ENCODE measurements around the gene ZBED6.
"Not testable (repeated sequence)": the region's sequence is repeated elsewhere in the genome, so short reads cannot be mapped to it uniquely, and the experiment has no call there.

Gene ZBED6

DNA sequence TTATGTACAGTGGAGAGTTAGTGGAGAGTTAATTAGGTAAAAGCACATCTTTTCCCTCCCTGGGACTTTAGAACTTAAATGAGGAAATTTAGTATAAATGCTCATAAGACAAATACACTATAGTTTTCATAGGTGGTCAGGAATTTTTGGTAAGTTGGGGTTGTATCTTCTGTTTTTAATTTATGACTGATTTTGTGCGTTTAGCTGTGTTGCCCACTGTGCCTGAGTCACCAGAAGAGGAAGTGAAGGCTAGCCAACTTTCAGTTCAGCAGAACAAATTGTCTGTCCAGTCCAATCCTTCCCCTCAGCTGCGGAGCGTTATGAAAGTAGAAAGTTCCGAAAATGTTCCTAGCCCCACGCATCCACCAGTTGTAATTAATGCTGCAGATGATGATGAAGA, 33.8 kb downstream of the ZBED6 start:
- H3K4me2 ChIP-seq (ENCODE audit: low read length); H2BK120ac ChIP-seq (ENCODE audit: low read depth, low read length); H4K5ac ChIP-seq (ENCODE audit: low read length); H3K56ac ChIP-seq (ENCODE audit: low read length); H3K23ac ChIP-seq (ENCODE audit: low read length); H3K4me3 ChIP-seq (ENCODE audit: low read length); H3K18ac ChIP-seq (ENCODE audit: low read length); H3K27me3 ChIP-seq (ENCODE audit: insufficient read depth, low read length, poor library complexity); H3K4ac ChIP-seq (ENCODE audit: low read depth, low read length); H3K79me2 ChIP-seq (ENCODE audit: control insufficient read depth, insufficient read depth, low read length); H3K36me3 ChIP-seq (ENCODE audit: control insufficient read depth, insufficient read depth, low read length); H2BK15ac ChIP-seq (replicated peaks; ENCODE audit: low read depth); H3K79me1 ChIP-seq (ENCODE audit: low read length); H3K4me1 ChIP-seq (ENCODE audit: control insufficient read depth, low read depth, low read length); DNase-seq; H4K8ac ChIP-seq (ENCODE audit: low read depth, low read length); H2AK5ac ChIP-seq (ENCODE audit: low read length); H3K27ac ChIP-seq (ENCODE audit: low read depth, low read length); H2BK5ac ChIP-seq (ENCODE audit: low read length); H3K9ac ChIP-seq (ENCODE audit: low read length): not testable (repeated sequence)
- no CpG with 5 or more reads among the region's 5 CpGs for WGBS (ENCODE audit: extremely low coverage, insufficient coverage, low lambda C conversion rate)

DNA sequence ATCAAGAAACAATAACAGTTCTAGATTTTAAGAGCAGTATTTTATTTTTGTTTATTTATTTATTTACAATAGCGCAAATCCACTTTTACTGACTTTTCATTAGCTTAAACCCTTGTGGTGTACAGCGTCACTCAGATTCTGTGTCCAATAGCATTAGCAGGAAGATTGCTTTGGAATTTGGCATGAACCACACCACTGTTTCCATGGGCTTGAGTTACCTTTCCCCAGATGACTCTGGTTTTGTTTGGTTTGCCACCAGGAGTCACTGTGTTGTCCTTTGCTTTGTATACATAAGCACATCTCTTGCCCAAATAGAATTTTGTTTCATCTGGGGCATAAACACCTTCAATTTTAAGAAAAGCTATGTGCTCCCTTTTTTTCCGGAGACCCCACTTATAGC, 40.1 kb downstream of the ZBED6 start:
- H2BK15ac ChIP-seq (replicated peaks; ENCODE audit: low read depth): no peak overlapping the region
- no peak overlapping the region for H2BK120ac ChIP-seq (ENCODE audit: low read depth, low read length)
- H3K36me3 ChIP-seq (ENCODE audit: control insufficient read depth, insufficient read depth, low read length): peaks cover 3% of the 10 kb centered on the region
- H3K9ac ChIP-seq (ENCODE audit: low read length): no peak overlapping the region
- H3K18ac ChIP-seq (ENCODE audit: low read length): no peak overlapping the region
- H3K4me2 ChIP-seq (ENCODE audit: low read length): no peak overlapping the region
- H2AK5ac ChIP-seq (ENCODE audit: low read length): no peak overlapping the region
- H3K23ac ChIP-seq (ENCODE audit: low read length): no peak overlapping the region
- no CpG with 5 or more reads among the region's 3 CpGs for WGBS (ENCODE audit: extremely low coverage, insufficient coverage, low lambda C conversion rate)
- H3K4ac ChIP-seq (ENCODE audit: low read depth, low read length): no peak overlapping the region
- H3K56ac ChIP-seq (ENCODE audit: low read length): no peak overlapping the region
- DNase-seq: peak; percentile 23
- no peak overlapping the region for H3K4me3 ChIP-seq (ENCODE audit: low read length)
- H4K8ac ChIP-seq (ENCODE audit: low read depth, low read length): no peak overlapping the region
- no peak overlapping the region for H4K5ac ChIP-seq (ENCODE audit: low read length)
- no peak overlapping the region for H2BK5ac ChIP-seq (ENCODE audit: low read length)
- no peaks in the 10 kb centered on the region for H3K79me2 ChIP-seq (ENCODE audit: control insufficient read depth, insufficient read depth, low read length)
- H3K27me3 ChIP-seq (ENCODE audit: insufficient read depth, low read length, poor library complexity): no peaks in the 10 kb centered on the region
- H3K4me1 ChIP-seq (ENCODE audit: control insufficient read depth, low read depth, low read length): no peaks in the 10 kb centered on the region
- H3K27ac ChIP-seq (ENCODE audit: low read depth, low read length): no peak overlapping the region
- H3K79me1 ChIP-seq (ENCODE audit: low read length): no peaks in the 10 kb centered on the region

GRCh38 chr1:203839081-203839480, 43.7 kb downstream of the ZBED6 start:
- H3K4me1 ChIP-seq (ENCODE audit: control insufficient read depth, low read depth, low read length): no peaks in the 10 kb centered on the region
- WGBS (ENCODE audit: extremely low coverage, insufficient coverage, low lambda C conversion rate): 100% methylated on average over 2 of the region's 5 CpGs

GRCh38 chr1:203840208-203840808, 44.9 kb downstream of the ZBED6 start:
- no peak overlapping the region for H3K4me3 ChIP-seq (ENCODE audit: low read length)
- H3K79me1 ChIP-seq (ENCODE audit: low read length): no peaks in the 10 kb centered on the region
- H4K8ac ChIP-seq (ENCODE audit: low read depth, low read length): no peak overlapping the region
- no peak overlapping the region for H2BK5ac ChIP-seq (ENCODE audit: low read length)
- H4K5ac ChIP-seq (ENCODE audit: low read length): no peak overlapping the region
- no peak overlapping the region for H2AK5ac ChIP-seq (ENCODE audit: low read length)
- no peak overlapping the region for H3K4ac ChIP-seq (ENCODE audit: low read depth, low read length)
- H2BK120ac ChIP-seq (ENCODE audit: low read depth, low read length): no peak overlapping the region
- no peak overlapping the region for H3K9ac ChIP-seq (ENCODE audit: low read length)
- no peak overlapping the region for H3K18ac ChIP-seq (ENCODE audit: low read length)
- H3K36me3 ChIP-seq (ENCODE audit: control insufficient read depth, insufficient read depth, low read length): peaks cover 4% of the 10 kb centered on the region
- H3K56ac ChIP-seq (ENCODE audit: low read length): no peak overlapping the region
- no peaks in the 10 kb centered on the region for H3K79me2 ChIP-seq (ENCODE audit: control insufficient read depth, insufficient read depth, low read length)
- H3K4me1 ChIP-seq (ENCODE audit: control insufficient read depth, low read depth, low read length): no peaks in the 10 kb centered on the region
- no peak overlapping the region for H2BK15ac ChIP-seq (replicated peaks; ENCODE audit: low read depth)
- no peak overlapping the region for H3K23ac ChIP-seq (ENCODE audit: low read length)
- DNase-seq: no peak
- WGBS (ENCODE audit: extremely low coverage, insufficient coverage, low lambda C conversion rate): no CpG with 5 or more reads among the region's 4 CpGs
- no peak overlapping the region for H3K4me2 ChIP-seq (ENCODE audit: low read length)
- H3K27me3 ChIP-seq (ENCODE audit: insufficient read depth, low read length, poor library complexity): no peaks in the 10 kb centered on the region
- H3K27ac ChIP-seq (ENCODE audit: low read depth, low read length): no peak overlapping the region

More at GRCh38 chr1:203839081-203839480, 43.7 kb downstream of the ZBED6 start:
- H4K5ac ChIP-seq (ENCODE audit: low read length): no peak overlapping the region
- no peaks in the 10 kb centered on the region for H3K79me1 ChIP-seq (ENCODE audit: low read length)
- H3K36me3 ChIP-seq (ENCODE audit: control insufficient read depth, insufficient read depth, low read length): peaks cover 4% of the 10 kb centered on the region
- H2BK15ac ChIP-seq (replicated peaks; ENCODE audit: low read depth): no peak overlapping the region
- H3K18ac ChIP-seq (ENCODE audit: low read length): no peak overlapping the region
- H2BK5ac ChIP-seq (ENCODE audit: low read length): no peak overlapping the region
- H2BK120ac ChIP-seq (ENCODE audit: low read depth, low read length): no peak overlapping the region
- H3K23ac ChIP-seq (ENCODE audit: low read length): no peak overlapping the region
- peak; percentile 11 for DNase-seq
- H3K9ac ChIP-seq (ENCODE audit: low read length): no peak overlapping the region
- H3K4ac ChIP-seq (ENCODE audit: low read depth, low read length): no peak overlapping the region
- H2AK5ac ChIP-seq (ENCODE audit: low read length): no peak overlapping the region
- no peak overlapping the region for H3K4me2 ChIP-seq (ENCODE audit: low read length)
- no peak overlapping the region for H3K4me3 ChIP-seq (ENCODE audit: low read length)
- no peak overlapping the region for H3K56ac ChIP-seq (ENCODE audit: low read length)
- H3K27me3 ChIP-seq (ENCODE audit: insufficient read depth, low read length, poor library complexity): no peaks in the 10 kb centered on the region
- H3K79me2 ChIP-seq (ENCODE audit: control insufficient read depth, insufficient read depth, low read length): no peaks in the 10 kb centered on the region
- no peak overlapping the region for H4K8ac ChIP-seq (ENCODE audit: low read depth, low read length)
- no peak overlapping the region for H3K27ac ChIP-seq (ENCODE audit: low read depth, low read length)

DNA sequence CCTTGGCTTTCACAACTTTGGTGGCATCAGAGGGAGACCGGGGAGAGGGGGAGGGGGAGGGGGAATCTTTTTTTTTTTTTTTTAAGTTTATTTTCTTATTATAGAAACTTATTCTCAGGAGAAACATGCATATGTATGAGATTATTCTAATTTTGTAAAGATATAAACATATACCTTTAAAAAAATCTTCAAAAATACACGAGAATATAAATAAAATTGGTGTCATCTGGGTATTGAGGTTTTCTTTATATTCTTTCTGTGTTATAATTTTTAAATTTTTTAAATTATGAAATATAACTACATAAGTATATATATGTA, 47.1 kb downstream of the ZBED6 start:
- Histone ChIP-seq H3K56ac (ENCODE audit: low read length) (no peak overlapping the region), H3K27ac (ENCODE audit: low read depth, low read length) (no peak overlapping the region), H3K9ac (ENCODE audit: low read length) (no peak overlapping the region), H4K5ac (ENCODE audit: low read length) (no peak overlapping the region), H3K4me1 (ENCODE audit: control insufficient read depth, low read depth, low read length) (no peaks in the 10 kb centered on the region), H2BK5ac (ENCODE audit: low read length) (no peak overlapping the region), H4K8ac (ENCODE audit: low read depth, low read length) (no peak overlapping the region), H3K79me1 (ENCODE audit: low read length) (no peaks in the 10 kb centered on the region), H3K23ac (ENCODE audit: low read length) (no peak overlapping the region), H3K36me3 (ENCODE audit: control insufficient read depth, insufficient read depth, low read length) (peaks cover 6% of the 10 kb centered on the region), H3K18ac (ENCODE audit: low read length) (no peak overlapping the region), H3K4me3 (ENCODE audit: low read length) (no peak overlapping the region), H3K79me2 (ENCODE audit: control insufficient read depth, insufficient read depth, low read length) (no peaks in the 10 kb centered on the region), H3K4ac (ENCODE audit: low read depth, low read length) (no peak overlapping the region), H2AK5ac (ENCODE audit: low read length) (no peak overlapping the region), H2BK15ac (replicated peaks; ENCODE audit: low read depth) (no peak overlapping the region), H3K27me3 (ENCODE audit: insufficient read depth, low read length, poor library complexity) (no peaks in the 10 kb centered on the region), H2BK120ac (ENCODE audit: low read depth, low read length) (no peak overlapping the region), H3K4me2 (ENCODE audit: low read length) (no peak overlapping the region)
- no peak for DNase-seq
- WGBS (ENCODE audit: extremely low coverage, insufficient coverage, low lambda C conversion rate): no CpG with 5 or more reads among the region's 2 CpGs

GRCh38 chr1:203843435-203843834, 48.0 kb downstream of the ZBED6 start:
- no peaks in the 10 kb centered on the region for H3K27me3 ChIP-seq (ENCODE audit: insufficient read depth, low read length, poor library complexity)
- WGBS (ENCODE audit: extremely low coverage, insufficient coverage, low lambda C conversion rate): no CpG with 5 or more reads among the region's 1 CpG
- H4K8ac ChIP-seq (ENCODE audit: low read depth, low read length): no peak overlapping the region
- DNase-seq: no peak
- no peak overlapping the region for H2BK15ac ChIP-seq (replicated peaks; ENCODE audit: low read depth)
- H3K9ac ChIP-seq (ENCODE audit: low read length): no peak overlapping the region
- no peak overlapping the region for H3K23ac ChIP-seq (ENCODE audit: low read length)
- no peaks in the 10 kb centered on the region for H3K4me1 ChIP-seq (ENCODE audit: control insufficient read depth, low read depth, low read length)
- H4K5ac ChIP-seq (ENCODE audit: low read length): no peak overlapping the region
- no peaks in the 10 kb centered on the region for H3K79me1 ChIP-seq (ENCODE audit: low read length)
- H3K56ac ChIP-seq (ENCODE audit: low read length): no peak overlapping the region
- H2AK5ac ChIP-seq (ENCODE audit: low read length): no peak overlapping the region
- no peaks in the 10 kb centered on the region for H3K79me2 ChIP-seq (ENCODE audit: control insufficient read depth, insufficient read depth, low read length)
- H3K4me2 ChIP-seq (ENCODE audit: low read length): no peak overlapping the region
- no peak overlapping the region for H3K4me3 ChIP-seq (ENCODE audit: low read length)
- H2BK120ac ChIP-seq (ENCODE audit: low read depth, low read length): no peak overlapping the region
- H2BK5ac ChIP-seq (ENCODE audit: low read length): no peak overlapping the region
- H3K18ac ChIP-seq (ENCODE audit: low read length): no peak overlapping the region
- peaks cover 5% of the 10 kb centered on the region for H3K36me3 ChIP-seq (ENCODE audit: control insufficient read depth, insufficient read depth, low read length)
- H3K27ac ChIP-seq (ENCODE audit: low read depth, low read length): no peak overlapping the region
- H3K4ac ChIP-seq (ENCODE audit: low read depth, low read length): no peak overlapping the region

All from mesendoderm (in vitro differentiated cells).